Mucosa of rectum (tissue), 2 donors: Measurements from ENCODE around the gene PCYOX1L.

Source experiments
- H3K27ac ChIP-seq, 2 donors: one replicate each; pipeline ENCODE4 v1.7.0; 2013; ENCODE audit warnings: inconsistent platforms in 2 of 2, low read depth in 2 of 2, low read length in 2 of 2
- H3K27me3 ChIP-seq, 2 donors: one replicate each; pipeline ENCODE4 v1.7.0; 2013; ENCODE audit warnings: low read length in 2 of 2; ENCODE audit not compliant: control insufficient read depth in 2 of 2, insufficient read depth in 2 of 2
- H3K36me3 ChIP-seq, 2 donors: one replicate each; pipeline ENCODE4 v1.7.0; 2013; ENCODE audit warnings: low read length in 2 of 2; ENCODE audit not compliant: control insufficient read depth in 2 of 2, insufficient read depth in 2 of 2
- H3K4me1 ChIP-seq, 2 donors: one replicate each; pipeline ENCODE4 v1.7.0; 2013; ENCODE audit warnings: low read length in 2 of 2, mild to moderate bottlenecking in 1 of 2; ENCODE audit not compliant: control insufficient read depth in 2 of 2, insufficient read depth in 2 of 2
- H3K4me3 ChIP-seq, 2 donors: one replicate each; pipeline ENCODE4 v1.7.0; 2013; ENCODE audit warnings: low read length in 2 of 2
- H3K9ac ChIP-seq, 2 donors: one replicate each; pipeline ENCODE4 v1.7.0; 2013; ENCODE audit warnings: low read length in 2 of 2, low read depth in 1 of 2, mild to moderate bottlenecking in 1 of 2
- H3K9me3 ChIP-seq, 2 donors: one replicate each; pipeline ENCODE4 v1.7.0; 2013; ENCODE audit warnings: low read length in 2 of 2; ENCODE audit not compliant: control insufficient read depth in 2 of 2
- donor health status: healthy.
- donor health status: Normal muscosa, but diverticular disease.

Gene PCYOX1L, protein sequence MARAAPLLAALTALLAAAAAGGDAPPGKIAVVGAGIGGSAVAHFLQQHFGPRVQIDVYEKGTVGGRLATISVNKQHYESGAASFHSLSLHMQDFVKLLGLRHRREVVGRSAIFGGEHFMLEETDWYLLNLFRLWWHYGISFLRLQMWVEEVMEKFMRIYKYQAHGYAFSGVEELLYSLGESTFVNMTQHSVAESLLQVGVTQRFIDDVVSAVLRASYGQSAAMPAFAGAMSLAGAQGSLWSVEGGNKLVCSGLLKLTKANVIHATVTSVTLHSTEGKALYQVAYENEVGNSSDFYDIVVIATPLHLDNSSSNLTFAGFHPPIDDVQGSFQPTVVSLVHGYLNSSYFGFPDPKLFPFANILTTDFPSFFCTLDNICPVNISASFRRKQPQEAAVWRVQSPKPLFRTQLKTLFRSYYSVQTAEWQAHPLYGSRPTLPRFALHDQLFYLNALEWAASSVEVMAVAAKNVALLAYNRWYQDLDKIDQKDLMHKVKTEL

GRCh38 chr5:149357370-149358293 is at the start of gene PCYOX1L:
Gene PCYOX1L (plus strand): TSS chr5:149358046. CDS start chr5:149358069, 23 bp downstream.
- Histone ChIP-seq H3K4me1 (peaks cover 9 to 10% of the 10 kb centered on the region in 2 donors), H3K9me3 (no peaks in the 10 kb centered on the region), H3K27me3 (no peaks in the 10 kb centered on the region), H3K27ac (peak within 1 kb of the TSS; percentile 41 to 61), H3K36me3 (peaks cover 8% of the 10 kb centered on the region in 2 donors), H3K4me3 (peak within 1 kb of the TSS; percentile 72 to 78), H3K9ac (peak within 1 kb of the TSS; percentile 61 to 78)

- H3K9me3 ChIP-seq, result no peaks in the 10 kb centered on the region
- H3K9ac ChIP-seq, result no peak overlapping the region
- H3K27me3 ChIP-seq, result no peaks in the 10 kb centered on the region
- no peak overlapping the region for H3K4me3 ChIP-seq
- no peaks in the 10 kb centered on the region for H3K4me1 ChIP-seq
- no peaks in the 10 kb centered on the region for H3K36me3 ChIP-seq
- H3K27ac ChIP-seq, result no peak overlapping the region
These were observed 48.5 kb upstream of the PCYOX1L start for GRCh38 chr5:149309354-149309753.

DNA sequence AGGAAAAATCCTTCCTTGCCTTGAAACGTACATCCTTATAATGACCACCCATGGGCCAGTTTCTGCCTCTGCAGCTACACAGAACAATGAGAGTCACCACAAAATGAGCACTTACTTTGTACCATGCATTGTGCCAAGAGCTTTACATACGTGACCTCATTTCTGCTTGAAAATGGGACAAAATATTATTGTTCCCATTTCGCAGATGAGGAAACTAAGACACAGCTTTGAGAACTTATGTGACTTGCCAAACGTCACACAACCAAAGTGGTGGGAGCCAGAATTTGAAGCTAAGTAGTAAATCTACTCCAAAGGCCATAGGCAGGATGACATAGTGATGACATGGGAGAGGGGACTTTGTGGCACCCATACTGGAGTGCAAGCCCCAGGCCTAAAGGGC is 47.4 kb upstream of the PCYOX1L start:
- Histone ChIP-seq H3K27me3 (no peaks in the 10 kb centered on the region), H3K27ac (no peak overlapping the region), H3K9ac (no peak overlapping the region), H3K36me3 (no peaks in the 10 kb centered on the region), H3K4me1 (no peaks in the 10 kb centered on the region), H3K4me3 (no peak overlapping the region), H3K9me3 (no peaks in the 10 kb centered on the region)

DNA sequence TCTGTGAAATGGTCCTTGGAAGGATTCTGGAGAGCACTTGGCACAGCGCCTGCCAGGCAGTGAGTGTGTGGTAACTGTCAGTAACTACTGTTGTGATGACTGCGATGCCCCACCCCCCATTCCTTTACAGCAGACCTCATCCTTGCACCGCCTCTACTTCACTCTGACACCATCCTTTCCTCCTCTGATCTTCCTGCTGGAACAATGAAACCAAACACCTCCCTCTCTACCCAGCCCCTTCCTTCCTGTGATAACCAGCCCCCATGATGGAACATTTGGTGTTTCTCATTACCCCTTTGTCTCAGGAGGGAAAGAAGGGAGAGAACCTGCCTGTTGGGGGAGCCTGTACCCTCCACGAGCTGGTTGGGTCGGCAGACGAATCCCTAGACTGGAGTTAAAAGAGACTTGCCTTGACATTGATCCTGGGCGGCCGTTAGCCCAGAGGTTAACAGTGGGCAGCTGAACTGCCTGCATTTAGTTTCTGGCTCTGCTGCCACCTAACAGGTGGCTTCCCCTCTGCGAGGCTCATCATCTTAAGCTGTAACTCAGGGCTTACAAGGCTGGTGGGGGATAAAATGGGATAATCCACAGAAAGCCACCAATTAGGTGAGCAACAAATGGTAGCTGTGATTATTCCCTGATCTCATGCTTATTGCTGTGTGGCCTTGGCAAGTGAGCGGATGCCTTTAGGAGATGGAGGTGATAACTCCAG is 46.7 kb upstream of the PCYOX1L start:
- no peaks in the 10 kb centered on the region for H3K9me3 ChIP-seq
- no peaks in the 10 kb centered on the region for H3K4me1 ChIP-seq
- no peaks in the 10 kb centered on the region for H3K36me3 ChIP-seq
- H3K27ac ChIP-seq, result no peak overlapping the region
- no peak overlapping the region for H3K9ac ChIP-seq
- H3K27me3 ChIP-seq, result no peaks in the 10 kb centered on the region
- H3K4me3 ChIP-seq, result no peak overlapping the region

DNA sequence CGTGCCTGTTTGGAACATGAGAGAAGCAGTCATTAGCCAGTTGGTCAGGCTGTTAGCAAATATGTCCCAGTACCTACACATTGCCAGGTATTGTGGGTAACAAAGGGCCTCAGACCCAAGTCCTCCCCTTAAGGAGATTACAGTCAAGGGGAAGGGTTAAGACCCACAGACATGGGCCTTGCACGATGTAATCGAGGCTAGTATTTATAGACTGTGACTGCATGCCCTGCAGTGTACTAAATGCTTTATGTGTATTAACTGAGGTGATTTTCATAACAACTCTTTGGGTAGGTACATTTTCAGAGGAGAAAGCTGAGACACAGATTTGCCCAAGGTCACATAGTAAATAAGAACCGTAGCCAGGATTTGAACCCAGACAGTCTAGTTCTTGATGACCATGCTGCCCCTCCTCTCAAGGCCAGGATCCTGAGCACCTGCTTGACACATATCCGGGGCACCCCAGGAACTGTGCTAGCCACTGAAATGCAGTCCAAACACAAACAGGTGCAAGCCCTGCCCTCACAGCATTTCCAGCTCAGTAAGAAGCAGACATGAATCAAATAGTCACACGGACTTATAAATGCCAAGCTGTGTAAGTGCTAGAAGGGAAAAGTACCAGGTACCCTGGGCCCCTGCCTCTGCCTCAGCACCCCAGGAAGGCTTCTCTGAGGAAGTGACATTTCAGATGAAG is 44.5 kb upstream of the PCYOX1L start:
- no peaks in the 10 kb centered on the region for H3K9me3 ChIP-seq
- H3K9ac ChIP-seq, result no peak overlapping the region
- H3K4me3 ChIP-seq, result no peak overlapping the region
- peaks cover 3% of the 10 kb centered on the region in 2 donors for H3K4me1 ChIP-seq
- H3K27me3 ChIP-seq, result no peaks in the 10 kb centered on the region
- no peaks in the 10 kb centered on the region for H3K36me3 ChIP-seq
- H3K27ac ChIP-seq, result no peak overlapping the region

DNA sequence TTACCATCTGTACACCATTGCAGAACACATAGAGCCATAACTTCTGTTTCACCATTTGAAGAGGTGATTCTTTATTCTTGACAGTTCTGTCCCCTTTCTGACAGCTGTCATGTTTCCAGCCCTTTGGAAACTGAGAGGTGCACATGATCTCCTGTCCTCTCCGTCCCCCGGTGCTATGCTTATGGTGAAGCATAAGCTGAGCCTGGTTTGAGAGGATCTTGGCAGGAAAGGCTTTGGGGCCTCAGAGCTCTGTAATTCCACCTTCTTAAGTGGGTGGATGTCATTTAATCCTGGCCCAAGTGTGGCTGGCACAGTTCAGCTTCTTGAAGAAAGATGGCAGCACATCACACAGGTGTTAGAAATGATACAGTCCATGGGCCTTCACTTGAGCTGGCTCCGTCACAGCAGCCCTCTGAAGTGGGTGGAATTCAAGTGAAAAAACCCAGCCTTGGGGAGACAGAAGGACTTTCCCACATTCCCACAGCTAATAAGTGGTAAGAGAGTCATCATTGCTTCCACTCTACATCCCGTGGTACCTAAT is 43.2 kb upstream of the PCYOX1L start:
- Histone ChIP-seq H3K27me3 (no peaks in the 10 kb centered on the region), H3K4me1 (peaks cover 3% of the 10 kb centered on the region in 2 donors), H3K9me3 (no peaks in the 10 kb centered on the region), H3K9ac (no peak overlapping the region), H3K27ac (no peak overlapping the region), H3K4me3 (no peak overlapping the region), H3K36me3 (no peaks in the 10 kb centered on the region)

DNA sequence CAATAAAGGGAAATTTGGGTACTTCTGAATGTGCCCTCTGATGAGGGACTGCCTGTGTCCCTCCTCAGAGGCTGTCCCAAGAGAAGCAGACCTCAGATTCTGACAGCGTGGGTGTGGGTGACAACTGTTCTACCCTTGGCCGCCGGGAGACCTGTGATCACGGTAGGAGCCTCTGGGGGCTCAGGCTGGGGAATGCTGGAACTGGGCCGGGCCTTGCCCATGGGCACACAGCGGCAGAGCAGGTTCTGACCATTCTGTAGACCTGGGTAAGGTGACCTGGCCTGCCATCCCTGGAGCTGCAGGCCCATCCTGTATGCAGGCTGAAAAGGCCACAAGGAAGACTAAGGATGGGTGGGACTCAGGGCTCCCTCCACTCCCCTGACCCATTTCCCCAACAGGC is 42.1 kb upstream of the PCYOX1L start:
- H3K27ac ChIP-seq, result no peak overlapping the region
- no peak overlapping the region for H3K9ac ChIP-seq
- H3K36me3 ChIP-seq, result no peaks in the 10 kb centered on the region

GRCh38 chr5:149317281-149318048 is 40.4 kb upstream of the PCYOX1L start:
- Histone ChIP-seq H3K4me3 (no peak overlapping the region), H3K9ac (no peak overlapping the region), H3K27me3 (no peaks in the 10 kb centered on the region), H3K4me1 (peaks cover 17 to 20% of the 10 kb centered on the region in 2 donors), H3K27ac (no peak overlapping the region), H3K9me3 (no peaks in the 10 kb centered on the region), H3K36me3 (no peaks in the 10 kb centered on the region)

More for the DNA sequence above, 42.1 kb upstream of the PCYOX1L start:
- Histone ChIP-seq H3K27me3 (no peaks in the 10 kb centered on the region), H3K4me1 (peaks cover 7 to 9% of the 10 kb centered on the region in 2 donors), H3K4me3 (no peak overlapping the region), H3K9me3 (no peaks in the 10 kb centered on the region)

- H3K9ac ChIP-seq, result no peak overlapping the region
- no peak overlapping the region for H3K27ac ChIP-seq
- H3K36me3 ChIP-seq, result no peaks in the 10 kb centered on the region
- H3K4me1 ChIP-seq, result peaks cover 19 to 20% of the 10 kb centered on the region in 2 donors
- no peaks in the 10 kb centered on the region for H3K27me3 ChIP-seq
- no peaks in the 10 kb centered on the region for H3K9me3 ChIP-seq
- H3K4me3 ChIP-seq, result no peak overlapping the region
These were observed 38.7 kb upstream of the PCYOX1L start for GRCh38 chr5:149319174-149319573.
